RWPE2 (cell line): ENCODE results near the gene RMP24.

Experiments
- ATAC-seq: fragments of 200-7000 bp; cut with Tn5 transposase; 3 replicates; pipeline ENCODE4 v1.9.1; 2021; ENCODE audit warnings: low read depth
- DNase-seq: peaks from one replicate; pipeline ENCODE4 v3.0.0-alpha.2; 2020; ENCODE audit warnings: low spot score
- H3K27ac ChIP-seq: fragments of 450-650 bp; 2 replicates; pipeline ENCODE4 v1.5.1; 2017; ENCODE audit warnings: mild to moderate bottlenecking; ENCODE audit not compliant: poor library complexity, severe bottlenecking
- H3K27me3 ChIP-seq: fragments of 250-450 bp; sonication (Bioruptor Pico); 2 replicates; pipeline ENCODE4 v1.5.1; 2021; ENCODE audit warnings: mild to moderate bottlenecking, moderate library complexity; ENCODE audit not compliant: insufficient read depth, poor library complexity, severe bottlenecking
- H3K36me3 ChIP-seq: fragments of 250-450 bp; sonication (Bioruptor Pico); 2 replicates; pipeline ENCODE4 v1.5.1; 2020; ENCODE audit warnings: low read depth, mild to moderate bottlenecking, moderate library complexity
- H3K4me1 ChIP-seq: fragments of 250-450 bp; sonication (Bioruptor Pico); 2 replicates; pipeline ENCODE4 v1.5.1; 2021; ENCODE audit warnings: mild to moderate bottlenecking, moderate library complexity; ENCODE audit not compliant: insufficient read depth, poor library complexity, severe bottlenecking
- H3K4me3 ChIP-seq: fragments of 250-450 bp; sonication (Bioruptor Pico); 2 replicates; pipeline ENCODE4 v1.5.1; 2021; ENCODE audit warnings: mild to moderate bottlenecking, moderate library complexity; ENCODE audit not compliant: severe bottlenecking
- H3K9me3 ChIP-seq: fragments of 250-450 bp; sonication (Bioruptor Pico); 2 replicates; pipeline ENCODE4 v1.5.1; 2021; ENCODE audit warnings: mild to moderate bottlenecking, moderate library complexity; ENCODE audit not compliant: severe bottlenecking
- CTCF ChIP-seq: fragments of 450-650 bp; IDR thresholded peaks from one replicate; pipeline ENCODE4 v1.5.1; 2017; ENCODE audit warnings: mild to moderate bottlenecking, moderate library complexity; ENCODE audit not compliant: poor library complexity, severe bottlenecking

RMP24 gene

GRCh38 chr18:35998967-35999366 lies 26.5 kb downstream of the RMP24 start:
- ATAC-seq (peak; percentile 72; the same call in 2 of the 3 replicates), DNase-seq (no peak)
- TF ChIP-seq CTCF: peak; percentile 51

GRCh38 chr18:35999925-36000324 lies 27.4 kb downstream of the RMP24 start:
- no peaks in the 10 kb centered on the region for H3K27me3 ChIP-seq
- no peaks in the 10 kb centered on the region for H3K9me3 ChIP-seq
- ATAC-seq: no peak
- no peak overlapping the region for H3K27ac ChIP-seq
- H3K4me3 ChIP-seq: no peak overlapping the region
- no peaks in the 10 kb centered on the region for H3K36me3 ChIP-seq
- H3K4me1 ChIP-seq: no peaks in the 10 kb centered on the region
- no peak for TF ChIP-seq CTCF
- no peak for DNase-seq

More at GRCh38 chr18:35998967-35999366, 26.5 kb downstream of the RMP24 start:
- no peaks in the 10 kb centered on the region for H3K9me3 ChIP-seq
- no peak overlapping the region for H3K4me3 ChIP-seq
- no peak overlapping the region for H3K27ac ChIP-seq
- H3K27me3 ChIP-seq: no peaks in the 10 kb centered on the region
- no peaks in the 10 kb centered on the region for H3K36me3 ChIP-seq
- no peaks in the 10 kb centered on the region for H3K4me1 ChIP-seq

- H3K27ac ChIP-seq: no peak overlapping the region
- no peak for TF ChIP-seq CTCF
- no peaks in the 10 kb centered on the region for H3K27me3 ChIP-seq
- no peaks in the 10 kb centered on the region for H3K36me3 ChIP-seq
- H3K4me1 ChIP-seq: no peaks in the 10 kb centered on the region
- ATAC-seq (no peak), DNase-seq (no peak)
- H3K4me3 ChIP-seq: no peak overlapping the region
- no peaks in the 10 kb centered on the region for H3K9me3 ChIP-seq
Measured at GRCh38 chr18:36006997-36007396, 34.5 kb downstream of the RMP24 start.

- H3K36me3 ChIP-seq: peaks cover 5% of the 10 kb centered on the region; the same call in 1 of the 2 replicates
- H3K27ac ChIP-seq: no peak overlapping the region
- H3K9me3 ChIP-seq: no peaks in the 10 kb centered on the region
- TF ChIP-seq CTCF: no peak
- H3K4me3 ChIP-seq: no peak overlapping the region
- no peaks in the 10 kb centered on the region for H3K27me3 ChIP-seq
- ATAC-seq: no peak
- no peaks in the 10 kb centered on the region for H3K4me1 ChIP-seq
- DNase-seq: no peak
Measured at GRCh38 chr18:36009214-36009613, 36.7 kb downstream of the RMP24 start.

- no peak for TF ChIP-seq CTCF
- Histone ChIP-seq H3K4me1 (no peaks in the 10 kb centered on the region), H3K36me3 (peaks cover 5% of the 10 kb centered on the region; the same call in 1 of the 2 replicates), H3K27ac (no peak overlapping the region), H3K27me3 (no peaks in the 10 kb centered on the region), H3K4me3 (no peak overlapping the region), H3K9me3 (no peaks in the 10 kb centered on the region)
- ATAC-seq (no peak), DNase-seq (no peak)
Measured at GRCh38 chr18:36012891-36013290, 40.4 kb downstream of the RMP24 start.
